ENCODE measurements around the gene BASP1. TPM values are rescaled to one million over a fixed set of nuclear protein-coding genes. Genes with fewer than 3 reads are reported as not detected.
A peak's percentile ranks its signal among the peaks of the same experiment; 100 is the strongest.
"Not testable (repeated sequence)": the region's sequence is repeated elsewhere in the genome, so short reads cannot be mapped to it uniquely, and the experiment has no call there.

BASP1 gene
- total and polyA plus RNA-seq, 2 experiments from 2014 or later = 134 to 183 TPM

- no peaks in the 10 kb centered on the region for H3K36me3 ChIP-seq (replicated peaks; ENCODE audit: insufficient read depth, low read depth)
- no peaks in the 10 kb centered on the region for H3K79me2 ChIP-seq
- no peak for DNase-seq (ENCODE audit: low spot score)
- no peak overlapping the region for H2AFZ ChIP-seq
- H3K27ac ChIP-seq = peak overlapping the region; percentile 4
- peaks cover 14% of the 10 kb centered on the region for H3K4me1 ChIP-seq (ENCODE audit: insufficient read depth)
- no peaks in the 10 kb centered on the region for H3K9me2 ChIP-seq (replicated peaks; ENCODE audit: insufficient read depth)
- TF ChIP-seq CTCF (IDR thresholded peaks at IDR 0.05; ENCODE audit: poor library complexity) (no peak), EZH2phosphoT487 (IDR thresholded peaks at IDR 0.05; ENCODE audit: low read depth, severe bottlenecking, unreplicated experiment) (no peak), EZH2 (IDR thresholded peaks at IDR 0.05; ENCODE audit: borderline replicate concordance) (no peak)
- H3K9me3 ChIP-seq (ENCODE audit: low read depth) = no peaks in the 10 kb centered on the region
- no peaks in the 10 kb centered on the region for H3K27me3 ChIP-seq
- H3K4me2 ChIP-seq = no peak overlapping the region
- no peak overlapping the region for H3K4me3 ChIP-seq
- 83% methylated on average over 5 of the region's 5 CpGs for WGBS (ENCODE audit: low lambda C conversion rate, missing lambda C conversion rate)
- H4K20me1 ChIP-seq (ENCODE audit: insufficient read depth, poor library complexity, severe bottlenecking) = no peaks in the 10 kb centered on the region
Observed at GRCh38 chr5:17317473-17317872, 100.0 kb downstream of the BASP1 start.

GRCh38 chr5:17319095-17319494 is 101.7 kb downstream of the BASP1 start:
- H3K4me3 ChIP-seq; H4K20me1 ChIP-seq (ENCODE audit: insufficient read depth, poor library complexity, severe bottlenecking); H3K27me3 ChIP-seq; H3K36me3 ChIP-seq (replicated peaks; ENCODE audit: insufficient read depth, low read depth); DNase-seq (ENCODE audit: low spot score); H3K79me2 ChIP-seq; H3K9me2 ChIP-seq (replicated peaks; ENCODE audit: insufficient read depth); H2AFZ ChIP-seq; H3K27ac ChIP-seq; H3K9me3 ChIP-seq (ENCODE audit: low read depth); H3K4me2 ChIP-seq: not testable (repeated sequence)
- H3K4me1 ChIP-seq (ENCODE audit: insufficient read depth) = peaks cover 14% of the 10 kb centered on the region
- 85% methylated on average over 3 of the region's 3 CpGs for WGBS (ENCODE audit: low lambda C conversion rate, missing lambda C conversion rate)

GRCh38 chr5:17325770-17326599 is 108.6 kb downstream of the BASP1 start:
- TF ChIP-seq CTCF (IDR thresholded peaks at IDR 0.05; ENCODE audit: poor library complexity) (no peak), EZH2phosphoT487 (IDR thresholded peaks at IDR 0.05; ENCODE audit: low read depth, severe bottlenecking, unreplicated experiment) (no peak), EZH2 (IDR thresholded peaks at IDR 0.05; ENCODE audit: borderline replicate concordance) (no peak)
- DNase-seq (ENCODE audit: low spot score) = no peak
- no peaks in the 10 kb centered on the region for H3K9me3 ChIP-seq (ENCODE audit: low read depth)
- H3K27ac ChIP-seq = peak overlapping the region; percentile 83
- no peaks in the 10 kb centered on the region for H3K9me2 ChIP-seq (replicated peaks; ENCODE audit: insufficient read depth)
- H3K79me2 ChIP-seq = no peaks in the 10 kb centered on the region
- H4K20me1 ChIP-seq (ENCODE audit: insufficient read depth, poor library complexity, severe bottlenecking) = no peaks in the 10 kb centered on the region
- WGBS (ENCODE audit: low lambda C conversion rate, missing lambda C conversion rate) = 55% methylated on average over 3 of the region's 3 CpGs
- H3K4me3 ChIP-seq = no peak overlapping the region
- no peak overlapping the region for H3K4me2 ChIP-seq
- H3K36me3 ChIP-seq (replicated peaks; ENCODE audit: insufficient read depth, low read depth) = no peaks in the 10 kb centered on the region
- H3K27me3 ChIP-seq = no peaks in the 10 kb centered on the region
- no peaks in the 10 kb centered on the region for H3K4me1 ChIP-seq (ENCODE audit: insufficient read depth)
- no peak overlapping the region for H2AFZ ChIP-seq

Small RNA genes within 50 kb of the gene (small RNA-seq; reads per million reads assigned to genes)
- gene RNU6-1003P = not detected

Data from hepatocyte (in vitro differentiated cells).